K562 (cell line): ENCODE data around the gene ZNF140. TPM values are rescaled to one million over a fixed set of nuclear protein-coding genes. Genes with fewer than 3 reads are reported as not detected.

ENCODE experiments used
- ATAC-seq: fragments of 200-7000 bp; cut with Tn5 transposase; 3 replicates; pipeline ENCODE4 v1.9.1; 2020; ENCODE audit warnings: moderate library complexity
- BruUV-seq: library from RNA; stranded (reverse); fragments of 400-500 nt; replicated peaks from 2 replicates; lab custom pipeline; 2021; lab: Mats Ljungman, UMichigan
- CTCF ChIA-PET: fragments of 300-600 bp; formaldehyde crosslinking; extraction: SDS; loops from one replicate; lab custom pipeline; 2021; ENCODE audit warnings: low intra/inter-chr PET ratio; lab: Yijun Ruan, JAX
- POLR2A ChIA-PET: fragments of 300-600, 350-650 bp; sonication (Branson Sonifier 250); formaldehyde crosslinking; extraction: SDS; loops from one replicate; lab custom pipeline; 2021; ENCODE audit warnings: antibody characterized with exemption, inconsistent platforms; lab: Yijun Ruan, JAX
- DNase-seq, 4 experiments: peaks; one replicate each; pipeline versions ENCODE4 v3.0.0 to v3.0.0-alpha.2; 2011 to 2018; ENCODE audit warnings: low spot score in 3 of 4, mixed read lengths in 3 of 4; ENCODE audit errors: extremely low read depth in 1 of 4
- FAIRE-seq: peaks from 2 replicates; lab custom pipeline; 2011; peaks lifted over from hg19 to GRCh38; lab: Jason Lieb, UNC
- H2AFZ ChIP-seq: 2 replicates; pipeline ENCODE4 v1.6.0; 2011; ENCODE audit warnings: low read depth, low read length, control low read depth, inconsistent platforms
- H3K27ac ChIP-seq: fragments of 200-600 bp; 3 replicates; pipeline ENCODE4 v1.8.0; 2011; ENCODE audit warnings: low read depth, mild to moderate bottlenecking, control low read depth, inconsistent platforms, low read length, moderate library complexity, mixed read lengths; ENCODE audit errors: extremely low read depth
- H3K27me3 ChIP-seq, 2 experiments: fragments of 300-600 bp in 1 of 2; 2 replicates in 1 of 2; 3 replicates in 1 of 2; pipeline versions ENCODE4 v1.6.0 to v1.8.0; 2011; ENCODE audit warnings: inconsistent platforms in 2 of 2, low read length in 2 of 2, mild to moderate bottlenecking in 1 of 2, mixed read lengths in 1 of 2, moderate library complexity in 1 of 2; ENCODE audit not compliant: control insufficient read depth in 2 of 2, insufficient read depth in 2 of 2
- H3K36me3 ChIP-seq: fragments of 300-600 bp; 3 replicates; pipeline ENCODE4 v1.8.0; 2011; ENCODE audit warnings: mild to moderate bottlenecking, low read length, inconsistent platforms; ENCODE audit not compliant: control insufficient read depth, insufficient read depth
- H3K4me1 ChIP-seq, 2 experiments: fragments of 200-600 bp in 1 of 2; replicated peaks in 1 of 2; 2 replicates in 1 of 2; 3 replicates in 1 of 2; pipeline versions ENCODE4 v1.5.1 to v1.8.0; 2011; ENCODE audit warnings: inconsistent platforms in 2 of 2, low read length in 2 of 2, mild to moderate bottlenecking in 1 of 2, mixed read lengths in 1 of 2, moderate library complexity in 1 of 2; ENCODE audit not compliant: control insufficient read depth in 2 of 2, insufficient read depth in 2 of 2
- H3K4me2 ChIP-seq: 2 replicates; pipeline ENCODE4 v1.6.1; 2011; ENCODE audit warnings: low read length, control low read depth, inconsistent platforms, mixed read lengths; ENCODE audit not compliant: insufficient read depth
- H3K4me3 ChIP-seq: fragments of 200-600 bp; sonication (generic), shearing (Covaris generic); 2 replicates; pipeline ENCODE4 v1.5.1; 2016; ENCODE audit warnings: control low read depth, inconsistent platforms
- H3K79me2 ChIP-seq: fragments of 200-600 bp; 3 replicates; pipeline ENCODE4 v1.8.0; 2011; ENCODE audit warnings: low read length, inconsistent platforms; ENCODE audit not compliant: control insufficient read depth, insufficient read depth
- H3K9ac ChIP-seq, 2 experiments: 2 replicates each; pipeline versions ENCODE4 v1.6.0 to v1.6.1; 2011; ENCODE audit warnings: low read depth in 2 of 2, low read length in 2 of 2, control low read depth in 1 of 2, inconsistent platforms in 1 of 2, mild to moderate bottlenecking in 1 of 2, mixed read lengths in 1 of 2; ENCODE audit not compliant: insufficient read depth in 1 of 2
- H3K9me1 ChIP-seq: one replicate; pipeline ENCODE4 v1.6.0; 2011; ENCODE audit warnings: inconsistent platforms, mild to moderate bottlenecking, low read length, moderate library complexity; ENCODE audit not compliant: control insufficient read depth, insufficient read depth
- H3K9me3 ChIP-seq: replicated peaks from 2 replicates; pipeline ENCODE4 v1.5.1; 2011; ENCODE audit warnings: low read depth, low read length, inconsistent platforms; ENCODE audit not compliant: control insufficient read depth, insufficient read depth
- H4K20me1 ChIP-seq: replicated peaks from 2 replicates; pipeline ENCODE4 v1.6.1; 2011; ENCODE audit warnings: low read length, inconsistent platforms, mixed read lengths; ENCODE audit not compliant: control insufficient read depth, insufficient read depth
- ADNP ChIP-seq: fragments of 200-800 bp; sonication (Bioruptor generic); IDR thresholded peaks from 2 replicates; pipeline ENCODE4 v1.6.1; 2016; ENCODE audit warnings: missing genetic modification characterization, missing compliant biosample characterization
- BCOR ChIP-seq: fragments of 450-650 bp; IDR thresholded peaks from 2 replicates; pipeline ENCODE4 v1.6.1; 2016
- NFRKB ChIP-seq: fragments of 450-650 bp; IDR thresholded peaks from 2 replicates; pipeline ENCODE4 v1.6.1; 2016; ENCODE audit warnings: low read depth
- RBM25 ChIP-seq: fragments of 200-400 bp; formaldehyde crosslinking; IDR thresholded peaks from 2 replicates; pipeline ENCODE4 v1.6.1; 2018; ENCODE audit warnings: low read length, low read depth, moderate library complexity; ENCODE audit not compliant: severe bottlenecking
- RBM34 ChIP-seq: fragments of 200-400 bp; formaldehyde crosslinking; IDR thresholded peaks from 2 replicates; pipeline ENCODE4 v1.6.1; 2018; ENCODE audit warnings: low read length, borderline replicate concordance; ENCODE audit not compliant: insufficient read depth
- SNIP1 ChIP-seq: fragments of 450-650 bp; IDR thresholded peaks from 2 replicates; pipeline ENCODE4 v1.7.1; 2017; ENCODE audit warnings: low read depth, mild to moderate bottlenecking
- ZNF121 ChIP-seq: sonication (generic); formaldehyde crosslinking; conservative IDR thresholded peaks from 2 replicates; pipeline ENCODE4 v1.8.0; 2022; ENCODE audit warnings: missing genetic modification reagents
- ZNF143 ChIP-seq: sonication (generic); formaldehyde crosslinking; IDR thresholded peaks from 2 replicates; pipeline ENCODE4 v1.9.0; 2022; ENCODE audit warnings: mild to moderate bottlenecking, missing genetic modification reagents
- ZNF316 ChIP-seq: fragments of 450-650 bp; IDR thresholded peaks from 2 replicates; pipeline ENCODE4 v1.6.1; 2016
- WGBS: fragments of 100-300 bp; shearing (Covaris generic); methylation state at CpG from one replicate; pipeline ENCODE4 v1.1.6; 2016; ENCODE audit warnings: low coverage, mixed read lengths; ENCODE audit not compliant: insufficient coverage; ENCODE audit errors: missing lambda C conversion rate; 5-methylcytosine and 5-hydroxymethylcytosine counted together
- in situ Hi-C: fragments of 300-500 bp; cut with MboI; formaldehyde crosslinking; loops from 4 replicates; pipeline ENCODE4 v1.15.0; 2018; ENCODE audit warnings: inconsistent platforms, mixed read lengths
- intact Hi-C: fragments of 100-400 bp; cut with micrococcal nuclease; formaldehyde crosslinking; loops from 2 replicates; pipeline ENCODE4 v1.14.2; 2022
- polyA plus RNA-seq, 8 experiments: library from polyadenylated mRNA; depleted of rRNA in 4 of 8; stranded (reverse) in 5 of 8; unstranded in 3 of 8; fragments of >200 nt; fragmentation: Nextera tagmentation in 2 of 8; fragmentation: Illumina TruSeq in 1 of 8; extraction: Ambion mirVana in 2 of 8; extraction: Trizol in 1 of 8; gene quantifications; 2 replicates each; pipeline versions ENCODE4 v1.2.1 to v1.2.3, GENCODE V29; 2011 to 2014; ENCODE audit warnings: inconsistent platforms in 1 of 8, missing spikeins in 1 of 8
- total RNA-seq, 7 experiments: library from RNA; depleted of rRNA in 6 of 7; stranded (reverse); fragments of >200 nt in 6 of 7; fragmentation: Illumina TruSeq in 2 of 7; extraction: Trizol in 2 of 7; gene quantifications; 2 replicates each; pipeline versions ENCODE4 v1.2.1 to v1.2.3, GENCODE V29; 2011 to 2021; ENCODE audit warnings: low replicate concordance in 1 of 7
- TF ChIP-seq, protein P1 (sequence below): fragments of 450-650 bp; IDR thresholded peaks from 2 replicates; pipeline ENCODE4 v1.6.1; 2016; ENCODE audit warnings: antibody characterized with exemption
- TF ChIP-seq, protein P2 (sequence below): IDR thresholded peaks from 2 replicates; pipeline ENCODE4 v1.6.1; 2016; ENCODE audit warnings: missing genetic modification characterization, missing compliant biosample characterization
- TF ChIP-seq, protein P3 (sequence below): fragments of 450-650 bp; IDR thresholded peaks from 2 replicates; pipeline ENCODE4 v1.6.1; 2017; ENCODE audit warnings: mild to moderate bottlenecking, moderate library complexity

The ZNF140 gene
- total and polyA plus RNA-seq, 9 of the 15 experiments (the other 6 are each of a cell fraction or from before 2014, with no cell fraction given): 1.6 to 10.9 (median 5.3) TPM

DNA sequence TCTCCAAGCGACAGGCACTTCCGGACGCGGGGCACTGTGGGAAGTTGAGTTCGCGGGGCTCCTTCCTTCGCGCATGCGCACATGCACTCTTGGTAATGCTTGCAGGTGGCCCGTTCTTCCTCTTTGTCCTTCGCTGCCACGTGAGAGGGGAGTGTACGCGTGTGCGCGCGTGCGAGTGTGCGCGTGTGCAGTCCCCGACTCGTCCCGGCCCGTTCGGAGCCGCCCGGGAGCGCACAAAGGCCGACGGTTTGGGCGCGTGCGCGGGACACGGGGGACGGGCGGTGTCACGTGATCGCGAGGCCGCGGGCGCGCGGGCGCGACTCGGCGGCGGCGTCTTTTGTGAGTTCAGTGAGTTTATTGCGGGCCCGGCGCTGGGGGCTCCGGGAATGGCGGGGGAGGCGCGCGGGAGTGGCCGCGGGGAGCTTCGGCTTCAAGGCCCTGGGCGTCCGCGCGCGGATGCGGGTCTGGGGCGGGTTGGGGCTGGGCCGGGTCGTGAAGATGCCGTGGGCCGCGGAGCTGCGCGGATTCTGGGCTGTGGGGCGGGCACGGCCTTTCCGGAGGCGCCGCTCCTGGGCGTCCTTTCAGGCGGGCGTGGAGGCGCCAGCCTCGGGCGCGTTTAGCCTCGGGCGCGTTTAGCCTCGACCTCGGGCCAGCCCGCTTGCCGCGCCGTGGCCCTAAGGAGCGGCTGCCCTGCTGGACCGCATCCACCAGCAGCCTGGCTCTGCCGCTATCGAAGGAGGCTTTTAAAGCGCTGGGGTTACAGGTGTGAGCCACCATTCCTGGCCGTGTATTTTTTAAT is 43.3 kb upstream of the ZNF140 start, which contains the start of gene ZNF84 (continued):
- TF ChIP-seq RBM34: no peak
- TF ChIP-seq SNIP1: no peak

DNA sequence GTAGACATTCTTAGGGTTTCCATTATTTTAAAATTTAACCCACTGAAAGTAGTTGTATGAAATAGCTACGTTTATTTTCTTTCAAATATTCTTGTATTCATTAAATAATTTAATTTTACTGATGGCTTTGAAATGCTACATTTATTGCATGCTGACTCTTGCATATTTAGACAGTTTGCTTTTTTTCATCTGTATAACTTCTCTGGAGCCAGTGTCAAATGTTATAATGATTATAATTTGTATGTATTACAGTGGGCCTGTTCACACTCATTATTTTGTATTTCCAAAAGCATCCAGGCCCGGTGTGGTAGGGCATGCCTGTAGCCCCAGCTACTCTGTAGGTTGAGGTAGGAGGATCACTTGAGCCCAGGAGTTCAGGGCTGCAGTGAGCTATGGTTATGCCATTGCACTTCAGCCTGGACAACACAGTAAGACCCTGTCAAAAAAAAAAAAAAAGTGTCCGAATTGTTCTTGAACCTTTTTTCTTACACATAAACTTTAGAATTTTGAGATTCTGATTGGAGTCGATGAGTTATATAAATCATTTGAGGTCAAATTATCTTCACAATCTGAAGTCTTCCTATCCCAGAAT is 42.5 kb upstream of the ZNF140 start:
- no peak for ATAC-seq
- Histone ChIP-seq H3K36me3 (peaks cover 26% of the 10 kb centered on the region), H3K79me2 (peaks cover 24% of the 10 kb centered on the region), H3K27ac (peak overlapping the region; percentile 98; the same call in 2 of the 3 replicates), H3K27me3 (no peaks in the 10 kb centered on the region), H3K4me1 (peaks cover 3 to 10% of the 10 kb centered on the region in 2 experiments; a peak in 1 of 5 replicates), H3K4me2 (peak overlapping the region; percentile 58), H3K9me1 (no peaks in the 10 kb centered on the region), H2AFZ (0 out of 2 replicates have a peak overlapping the region, but pooled peaks have one; percentile 26), H3K9ac (peak overlapping the region in 1 of 2 experiments; percentile 81; a peak in 2 of 4 replicates)
- WGBS: 28% methylated on average over 4 of the region's 4 CpGs
- POLR2A ChIA-PET: interaction anchor here (1.3 kb wide), 1 partner anchor 9 kb away, joined by 3 read pairs; no protein-coding TSS in a partner anchor
- BruUV-seq: no TSS peak
- in situ Hi-C loops: no loop called here
- TF ChIP-seq, protein P1, sequence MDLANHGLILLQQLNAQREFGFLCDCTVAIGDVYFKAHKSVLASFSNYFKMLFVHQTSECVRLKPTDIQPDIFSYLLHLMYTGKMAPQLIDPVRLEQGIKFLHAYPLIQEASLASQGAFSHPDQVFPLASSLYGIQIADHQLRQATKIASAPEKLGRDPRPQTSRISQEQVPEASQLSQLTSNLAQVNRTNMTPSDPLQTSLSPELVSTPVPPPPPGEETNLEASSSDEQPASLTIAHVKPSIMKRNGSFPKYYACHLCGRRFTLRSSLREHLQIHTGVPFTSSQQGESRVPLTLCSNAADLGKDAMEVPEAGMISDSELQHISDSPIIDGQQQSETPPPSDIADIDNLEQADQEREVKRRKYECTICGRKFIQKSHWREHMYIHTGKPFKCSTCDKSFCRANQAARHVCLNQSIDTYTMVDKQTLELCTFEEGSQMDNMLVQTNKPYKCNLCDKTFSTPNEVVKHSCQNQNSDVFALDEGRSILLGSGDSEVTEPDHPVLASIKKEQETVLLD: no peak
- TF ChIP-seq, protein P2, sequence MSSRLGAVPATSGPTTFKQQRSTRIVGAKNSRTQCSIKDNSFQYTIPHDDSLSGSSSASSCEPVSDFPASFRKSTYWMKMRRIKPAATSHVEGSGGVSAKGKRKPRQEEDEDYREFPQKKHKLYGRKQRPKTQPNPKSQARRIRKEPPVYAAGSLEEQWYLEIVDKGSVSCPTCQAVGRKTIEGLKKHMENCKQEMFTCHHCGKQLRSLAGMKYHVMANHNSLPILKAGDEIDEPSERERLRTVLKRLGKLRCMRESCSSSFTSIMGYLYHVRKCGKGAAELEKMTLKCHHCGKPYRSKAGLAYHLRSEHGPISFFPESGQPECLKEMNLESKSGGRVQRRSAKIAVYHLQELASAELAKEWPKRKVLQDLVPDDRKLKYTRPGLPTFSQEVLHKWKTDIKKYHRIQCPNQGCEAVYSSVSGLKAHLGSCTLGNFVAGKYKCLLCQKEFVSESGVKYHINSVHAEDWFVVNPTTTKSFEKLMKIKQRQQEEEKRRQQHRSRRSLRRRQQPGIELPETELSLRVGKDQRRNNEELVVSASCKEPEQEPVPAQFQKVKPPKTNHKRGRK (tag): peak; percentile 29; the same call in 1 of the 2 replicates
- TF ChIP-seq BCOR: peak; percentile 34; the same call in 1 of the 2 replicates
- peak; percentile 23; the same call in 1 of the 2 replicates for TF ChIP-seq ZNF316
- 0 out of 2 replicates have a peak, but pooled peaks have one; percentile 25 for TF ChIP-seq ADNP
- TF ChIP-seq ZNF143 (CRISPR knock-in tag): no peak
- TF ChIP-seq, protein P3, sequence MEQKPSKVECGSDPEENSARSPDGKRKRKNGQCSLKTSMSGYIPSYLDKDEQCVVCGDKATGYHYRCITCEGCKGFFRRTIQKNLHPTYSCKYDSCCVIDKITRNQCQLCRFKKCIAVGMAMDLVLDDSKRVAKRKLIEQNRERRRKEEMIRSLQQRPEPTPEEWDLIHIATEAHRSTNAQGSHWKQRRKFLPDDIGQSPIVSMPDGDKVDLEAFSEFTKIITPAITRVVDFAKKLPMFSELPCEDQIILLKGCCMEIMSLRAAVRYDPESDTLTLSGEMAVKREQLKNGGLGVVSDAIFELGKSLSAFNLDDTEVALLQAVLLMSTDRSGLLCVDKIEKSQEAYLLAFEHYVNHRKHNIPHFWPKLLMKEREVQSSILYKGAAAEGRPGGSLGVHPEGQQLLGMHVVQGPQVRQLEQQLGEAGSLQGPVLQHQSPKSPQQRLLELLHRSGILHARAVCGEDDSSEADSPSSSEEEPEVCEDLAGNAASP: no peak
- TF ChIP-seq ZNF121 (CRISPR knock-in tag): peak; percentile 92
- peak; percentile 44 for TF ChIP-seq RBM25
- TF ChIP-seq NFRKB: no peak
- TF ChIP-seq, all 486 proteins: peak for 6
- intact Hi-C loops: loop anchor here (5.0 kb wide), 1 partner anchor 51 kb away; the partner anchor contains the start of gene ZNF26
- DNase-seq (no peak), FAIRE-seq (peak; percentile 46)
- no peaks in the 10 kb centered on the region for H4K20me1 ChIP-seq
- peak overlapping the region; percentile 74 for H3K4me3 ChIP-seq
- H3K9me3 ChIP-seq: peaks cover 35% of the 10 kb centered on the region
- CTCF ChIA-PET: no interaction called here
